ENCODE data around the gene SLC32A1. TPM values are rescaled to one million over a fixed set of nuclear protein-coding genes. Genes with fewer than 3 reads are reported as not detected.

SLC32A1 gene
- total RNA-seq, 1 experiment from 2014 or later, result not detected

- ChIA-PET RAD21 (ENCODE audit: low non-redundant PET in 1 of 2, low total read pairs in 2 of 2, uncharacterized antibody in 2 of 2, unreplicated experiment in 2 of 2) (no interaction called here), POLR2A (no interaction called here), CTCF (no interaction called here)
- no peak overlapping the region for H2AFZ ChIP-seq (ENCODE audit: low read depth, low read length, poor library complexity, severe bottlenecking)
- H3K9ac ChIP-seq (ENCODE audit: low read length), result no peak overlapping the region
- no peaks in the 10 kb centered on the region for H3K9me3 ChIP-seq (ENCODE audit: control insufficient read depth in 1 of 2, insufficient read depth in 1 of 2, low read depth in 1 of 2, low read length in 2 of 2)
- H3K4me1 ChIP-seq (ENCODE audit: control insufficient read depth in 1 of 2, insufficient read depth in 2 of 2, low read length in 2 of 2), result no peaks in the 10 kb centered on the region
- H3K4me3 ChIP-seq (replicated peaks in 1 of 2; ENCODE audit: low read depth in 1 of 2, low read length in 2 of 2), result no peak overlapping the region
- no peaks in the 10 kb centered on the region for H3K79me2 ChIP-seq (ENCODE audit: insufficient read depth, low read length)
- intact Hi-C loops (cut with micrococcal nuclease), result no loop called here
- H3K4me2 ChIP-seq (ENCODE audit: low read length), result no peak overlapping the region
- no peaks in the 10 kb centered on the region for H4K20me1 ChIP-seq (ENCODE audit: insufficient read depth)
- H3K27ac ChIP-seq (ENCODE audit: low read depth, low read length), result no peak overlapping the region
- peaks cover 57% of the 10 kb centered on the region for H3K27me3 ChIP-seq (ENCODE audit: insufficient read depth, low read length)
- no peak for DNase-seq (ENCODE audit: low read depth, low spot score)
- BruUV-seq (replicated peaks), result no TSS peak
- no peak for TF ChIP-seq FOSL1 (IDR thresholded peaks at IDR 0.05; ENCODE audit: low read depth)
- TF ChIP-seq CBX3 (IDR thresholded peaks at IDR 0.05; ENCODE audit: low read depth), result no peak
- TF ChIP-seq ELF1 (IDR thresholded peaks at IDR 0.05; ENCODE audit: borderline replicate concordance, low read depth), result no peak
- no peak for TF ChIP-seq SP1 (IDR thresholded peaks at IDR 0.05; ENCODE audit: low read depth)
- TF ChIP-seq CTCF (IDR thresholded peaks at IDR 0.05 in 2 of 3, conservative IDR thresholded peaks at IDR 0.05 in 1 of 3; ENCODE audit: borderline replicate concordance in 1 of 3, insufficient read depth in 1 of 3, low read depth in 2 of 3, low read length in 2 of 3), result no peak
- no peak for TF ChIP-seq POLR2A (IDR thresholded peaks at IDR 0.05; ENCODE audit: borderline replicate concordance, extremely low read depth, insufficient read depth, insufficient read length)
- no peaks in the 10 kb centered on the region for H3K36me3 ChIP-seq (ENCODE audit: control insufficient read depth in 1 of 2, insufficient read depth in 2 of 2, low read length in 2 of 2)
- H3K9me2 ChIP-seq (ENCODE audit: insufficient read depth), result no peaks in the 10 kb centered on the region
- no peak for ATAC-seq
Observed at GRCh38 chr20:38704136-38704535, 20.1 kb upstream of the SLC32A1 start.

DNA sequence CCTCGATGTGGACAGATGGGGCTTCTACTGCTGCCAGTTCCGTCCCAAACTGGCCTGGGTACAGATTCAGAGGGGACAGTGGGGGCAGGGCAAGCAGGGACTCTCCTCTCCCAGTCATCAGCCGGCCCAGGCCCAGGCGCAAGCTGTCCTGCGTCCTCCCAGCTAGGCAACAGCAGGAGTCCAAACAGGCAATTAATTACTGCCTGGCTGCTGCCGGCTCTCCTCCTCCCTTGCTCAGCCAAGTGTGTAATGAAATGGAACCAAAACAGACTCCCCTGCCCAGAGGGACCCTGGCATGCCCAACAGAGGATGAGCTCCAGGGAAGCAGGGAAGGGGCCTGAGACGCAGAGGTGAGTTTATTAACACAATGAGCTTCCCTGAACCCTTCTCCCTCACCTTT lies 17.8 kb upstream of the SLC32A1 start:
- Histone ChIP-seq H3K9me3 (ENCODE audit: control insufficient read depth in 1 of 2, insufficient read depth in 1 of 2, low read depth in 1 of 2, low read length in 2 of 2) (no peaks in the 10 kb centered on the region), H3K27me3 (ENCODE audit: insufficient read depth, low read length) (peaks cover 35% of the 10 kb centered on the region; the same call in 1 of the 2 replicates), H3K9ac (ENCODE audit: low read length) (no peak overlapping the region), H2AFZ (ENCODE audit: low read depth, low read length, poor library complexity, severe bottlenecking) (no peak overlapping the region), H3K36me3 (ENCODE audit: control insufficient read depth in 1 of 2, insufficient read depth in 2 of 2, low read length in 2 of 2) (no peaks in the 10 kb centered on the region), H3K4me2 (ENCODE audit: low read length) (no peak overlapping the region), H3K27ac (ENCODE audit: low read depth, low read length) (no peak overlapping the region), H4K20me1 (ENCODE audit: insufficient read depth) (no peaks in the 10 kb centered on the region), H3K4me1 (ENCODE audit: control insufficient read depth in 1 of 2, insufficient read depth in 2 of 2, low read length in 2 of 2) (no peaks in the 10 kb centered on the region), H3K4me3 (replicated peaks in 1 of 2; ENCODE audit: low read depth in 1 of 2, low read length in 2 of 2) (no peak overlapping the region), H3K9me2 (ENCODE audit: insufficient read depth) (no peaks in the 10 kb centered on the region), H3K79me2 (ENCODE audit: insufficient read depth, low read length) (no peaks in the 10 kb centered on the region)
- CTCF ChIA-PET, result no interaction called here
- no TSS peak for BruUV-seq (replicated peaks)
- intact Hi-C loops (cut with micrococcal nuclease), result no loop called here
- no peak for DNase-seq (ENCODE audit: low read depth, low spot score)
- RAD21 ChIA-PET (ENCODE audit: low non-redundant PET in 1 of 2, low total read pairs in 2 of 2, uncharacterized antibody in 2 of 2, unreplicated experiment in 2 of 2), result no interaction called here
- POLR2A ChIA-PET, result no interaction called here
- ATAC-seq, result no peak
- no peak for TF ChIP-seq CBX3 (IDR thresholded peaks at IDR 0.05; ENCODE audit: low read depth)
- TF ChIP-seq YY1 (IDR thresholded peaks at IDR 0.05; ENCODE audit: extremely low read depth, insufficient replicate concordance, low read depth, low read length), result no peak
- no peak for TF ChIP-seq SRF (IDR thresholded peaks at IDR 0.05; ENCODE audit: low read depth)
- no peak for TF ChIP-seq EZH2phosphoT487 (IDR thresholded peaks at IDR 0.05; ENCODE audit: borderline replicate concordance)
- no peak for TF ChIP-seq ELF1 (IDR thresholded peaks at IDR 0.05; ENCODE audit: borderline replicate concordance, low read depth)
- TF ChIP-seq REST (IDR thresholded peaks at IDR 0.05; ENCODE audit: low read depth), result no peak
- no peak for TF ChIP-seq ZBTB33 (IDR thresholded peaks at IDR 0.05; ENCODE audit: extremely low read depth, insufficient replicate concordance, low read length)
- no peak for TF ChIP-seq TCF7L2 (IDR thresholded peaks at IDR 0.05; ENCODE audit: borderline replicate concordance, extremely low read depth, insufficient read depth, insufficient read length)
- TF ChIP-seq ZNF274 (IDR thresholded peaks at IDR 0.05; ENCODE audit: low read depth, low read length), result no peak
